HepG2 (cell line): Measurements from ENCODE around the gene ANKRD55. TPM values are rescaled to one million over a fixed set of nuclear protein-coding genes. Genes with fewer than 3 reads are reported as not detected.

ENCODE experiments used
- ATAC-seq: fragments of 200-7000 bp; cut with Tn5 transposase; 3 replicates; pipeline ENCODE4 v1.9.1; 2020; ENCODE audit warnings: mild to moderate bottlenecking, moderate library complexity
- BruUV-seq: library from RNA; stranded (reverse); fragments of 400-500 nt; replicated peaks from 2 replicates; lab custom pipeline; 2021; lab: Mats Ljungman, UMichigan
- CTCF ChIA-PET: fragments of 300-600 bp; formaldehyde crosslinking; extraction: SDS; loops from one replicate; lab custom pipeline; 2021; ENCODE audit warnings: low total read pairs, inconsistent platforms, low intra/inter-chr PET ratio; lab: Yijun Ruan, JAX
- POLR2A ChIA-PET: fragments of 350-600 bp; sonication (Branson Sonifier 250); formaldehyde crosslinking; loops from one replicate; lab custom pipeline; 2020; ENCODE audit warnings: antibody characterized with exemption, inconsistent platforms; lab: Yijun Ruan, JAX
- DNase-seq: peaks from one replicate; pipeline ENCODE4 v3.0.0-alpha.2; 2015; ENCODE audit warnings: low spot score
- FAIRE-seq: peaks from 3 replicates; lab custom pipeline; 2011; peaks lifted over from hg19 to GRCh38; lab: Jason Lieb, UNC
- H2AFZ ChIP-seq: one replicate; pipeline ENCODE4 v1.6.1; 2011; ENCODE audit warnings: low read length, inconsistent platforms
- H3K27ac ChIP-seq: fragments of 300-600 bp; 3 replicates; pipeline ENCODE4 v1.8.0; 2011; ENCODE audit warnings: mixed run types, mild to moderate bottlenecking, mixed read lengths, low read length, inconsistent platforms; ENCODE audit not compliant: insufficient read depth; ENCODE audit errors: extremely low read length
- H3K27me3 ChIP-seq, 2 experiments: fragments of 200-600 bp in 1 of 2; 2 replicates in 1 of 2; 3 replicates in 1 of 2; pipeline versions ENCODE4 v1.6.0 to v1.8.0; 2011; ENCODE audit warnings: low read length in 2 of 2, mild to moderate bottlenecking in 2 of 2, moderate library complexity in 2 of 2, inconsistent platforms in 1 of 2; ENCODE audit not compliant: insufficient read depth in 2 of 2, control insufficient read depth in 1 of 2
- H3K36me3 ChIP-seq, 2 experiments: fragments of 200-600 bp in 1 of 2; replicated peaks in 1 of 2; 2 replicates in 1 of 2; 3 replicates in 1 of 2; pipeline versions ENCODE4 v1.5.1 to v1.8.0; 2011; ENCODE audit warnings: low read length in 2 of 2, inconsistent platforms in 1 of 2; ENCODE audit not compliant: insufficient read depth in 2 of 2, control insufficient read depth in 1 of 2
- H3K4me1 ChIP-seq: 2 replicates; pipeline ENCODE4 v1.5.1; 2012; ENCODE audit warnings: low read length, inconsistent platforms; ENCODE audit not compliant: insufficient read depth
- H3K4me2 ChIP-seq: 2 replicates; pipeline ENCODE4 v1.6.0; 2011; ENCODE audit warnings: low read depth, low read length, inconsistent platforms
- H3K4me3 ChIP-seq, 3 experiments: fragments of 200-600 bp in 1 of 3; sonication (generic), shearing (Covaris generic) in 1 of 3; replicated peaks in 1 of 3; 2 replicates each; pipeline ENCODE4 v1.5.1; 2011 to 2016; ENCODE audit warnings: low read length in 3 of 3, inconsistent platforms in 2 of 3, low read depth in 2 of 3, mild to moderate bottlenecking in 2 of 3, control low read depth in 1 of 3, mixed read lengths in 1 of 3; ENCODE audit not compliant: insufficient read depth in 1 of 3
- H3K79me2 ChIP-seq: one replicate; pipeline ENCODE4 v1.6.1; 2011; ENCODE audit warnings: low read length, inconsistent platforms; ENCODE audit not compliant: insufficient read depth
- H3K9ac ChIP-seq: 2 replicates; pipeline ENCODE4 v1.6.0; 2011; ENCODE audit warnings: mild to moderate bottlenecking, low read depth, low read length, inconsistent platforms; ENCODE audit not compliant: insufficient read depth
- H3K9me3 ChIP-seq: 2 replicates; pipeline ENCODE4 v1.5.1; 2012; ENCODE audit warnings: mild to moderate bottlenecking, low read length
- H4K20me1 ChIP-seq: 2 replicates; pipeline ENCODE4 v1.6.0; 2011; ENCODE audit warnings: inconsistent platforms, mild to moderate bottlenecking, low read length, moderate library complexity; ENCODE audit not compliant: insufficient read depth
- ARHGAP35 ChIP-seq: sonication (generic); formaldehyde crosslinking; IDR thresholded peaks from 2 replicates; pipeline ENCODE4 v1.9.0; 2022; ENCODE audit warnings: mild to moderate bottlenecking, inconsistent platforms, moderate library complexity, missing genetic modification reagents, borderline replicate concordance
- ATF3 ChIP-seq: sonication (generic); formaldehyde crosslinking; IDR thresholded peaks from 2 replicates; pipeline ENCODE4 v1.4.0; 2020; ENCODE audit warnings: missing genetic modification reagents
- CTCF ChIP-seq: sonication (generic); formaldehyde crosslinking; IDR thresholded peaks from 2 replicates; pipeline ENCODE4 v1.5.0; 2020; ENCODE audit warnings: mild to moderate bottlenecking, missing genetic modification reagents, moderate library complexity
- FLYWCH1 ChIP-seq: sonication (generic); formaldehyde crosslinking; IDR thresholded peaks from 2 replicates; pipeline ENCODE4 v1.8.1; 2023; ENCODE audit warnings: mild to moderate bottlenecking, missing genetic modification reagents
- GRHL1 ChIP-seq: sonication (generic); formaldehyde crosslinking; conservative IDR thresholded peaks from 2 replicates; pipeline ENCODE4 v1.8.0; 2022; ENCODE audit warnings: missing genetic modification reagents
- KAT2B ChIP-seq: fragments of 150-350 bp; IDR thresholded peaks from 2 replicates; pipeline ENCODE4 v1.6.1; 2014; ENCODE audit warnings: low read depth, low read length, borderline replicate concordance
- KLF15 ChIP-seq: sonication (generic); formaldehyde crosslinking; IDR thresholded peaks from 2 replicates; pipeline ENCODE4 v1.8.1; 2023; ENCODE audit warnings: borderline replicate concordance, mild to moderate bottlenecking, inconsistent platforms, missing genetic modification reagents, mixed read lengths
- PTBP1 ChIP-seq: fragments of 200-400 bp; formaldehyde crosslinking; IDR thresholded peaks from 2 replicates; pipeline ENCODE4 v1.6.1; 2018; ENCODE audit warnings: low read length, low read depth; ENCODE audit not compliant: poor library complexity, severe bottlenecking
- RARA ChIP-seq: IDR thresholded peaks from 2 replicates; pipeline ENCODE4 v1.6.1; 2016; ENCODE audit warnings: missing genetic modification reagents, missing compliant biosample characterization
- RCOR2 ChIP-seq: IDR thresholded peaks from 2 replicates; pipeline ENCODE4 v1.6.1; 2016; ENCODE audit warnings: missing biosample characterization, missing genetic modification reagents
- RFXANK ChIP-seq: IDR thresholded peaks from 2 replicates; pipeline ENCODE4 v1.6.1; 2016
- USF2 ChIP-seq, 2 experiments: sonication (generic) in 1 of 2; formaldehyde crosslinking in 1 of 2; IDR thresholded peaks; 2 replicates each; pipeline versions ENCODE4 v1.5.1 to v1.6.1; 2011 to 2020; ENCODE audit warnings: borderline replicate concordance in 1 of 2, low read depth in 1 of 2, low read length in 1 of 2, mild to moderate bottlenecking in 1 of 2, missing genetic modification reagents in 1 of 2, moderate library complexity in 1 of 2
- ZKSCAN8 ChIP-seq: IDR thresholded peaks from 2 replicates; pipeline ENCODE4 v1.6.1; 2016; ENCODE audit warnings: borderline replicate concordance, missing genetic modification reagents, missing compliant biosample characterization
- ZMAT5 ChIP-seq: sonication (generic); formaldehyde crosslinking; IDR thresholded peaks from 2 replicates; pipeline ENCODE4 v1.5.0; 2020; ENCODE audit warnings: mild to moderate bottlenecking, low read depth, missing genetic modification reagents, borderline replicate concordance
- ZNF326 ChIP-seq: sonication (generic); formaldehyde crosslinking; IDR thresholded peaks from 2 replicates; pipeline ENCODE4 v1.4.0; 2020; ENCODE audit warnings: missing genetic modification reagents, borderline replicate concordance
- ZNF383 ChIP-seq: sonication (generic); formaldehyde crosslinking; IDR thresholded peaks from 2 replicates; pipeline ENCODE4 v1.4.0; 2020; ENCODE audit warnings: missing genetic modification reagents, mild to moderate bottlenecking, borderline replicate concordance
- ZNF432 ChIP-seq: sonication (generic); formaldehyde crosslinking; IDR thresholded peaks from 2 replicates; pipeline ENCODE4 v1.5.0; 2020; ENCODE audit warnings: missing genetic modification reagents, mild to moderate bottlenecking, borderline replicate concordance
- ZNF713 ChIP-seq: sonication (generic); formaldehyde crosslinking; IDR thresholded peaks from 2 replicates; pipeline ENCODE4 v1.4.0; 2020; ENCODE audit warnings: mild to moderate bottlenecking, missing genetic modification reagents
- WGBS: methylation state at CpG from one replicate; pipeline ENCODE4 v1.1.6; 2017; ENCODE audit warnings: low lambda C conversion rate; 5-methylcytosine and 5-hydroxymethylcytosine counted together
- in situ Hi-C: cut with HindIII; loops from 2 replicates; pipeline ENCODE4 v1.10.0; 2017; ENCODE audit warnings: low pct_unique_long_range_greater_than_20kb; ENCODE audit not compliant: extremely low pct_ligation_motif_present
- intact Hi-C: fragments of 100-400 bp; cut with micrococcal nuclease; formaldehyde crosslinking; loops from one replicate; pipeline ENCODE4 v1.10.0; 2022; ENCODE audit not compliant: unreplicated experiment
- polyA plus RNA-seq, 8 experiments: library from polyadenylated mRNA; depleted of rRNA in 3 of 8; stranded (reverse) in 7 of 8; unstranded in 1 of 8; fragments of >200 nt; fragmentation: Illumina TruSeq in 4 of 8; extraction: Trizol in 4 of 8; gene quantifications; 2 replicates each; pipeline versions ENCODE4 v1.2.1 to v1.2.3, GENCODE V29; 2011 to 2016; ENCODE audit warnings: low read depth in 4 of 8, missing spikeins in 1 of 8, mixed read lengths in 1 of 8; ENCODE audit not compliant: insufficient read depth in 1 of 8
- total RNA-seq, 5 experiments: library from RNA; depleted of rRNA; stranded (reverse); fragments of >200 nt; fragmentation: Illumina TruSeq; extraction: Trizol; gene quantifications; 2 replicates each; pipeline ENCODE4 v1.2.3, GENCODE V29; 2016; ENCODE audit warnings: low read depth in 1 of 5

ANKRD55 gene
- total and polyA plus RNA-seq, 2 of the 13 experiments (the other 11 are each of a cell fraction or from before 2014, with no cell fraction given): 0.11 to 0.28 TPM

- in situ Hi-C loops (no loop called here), intact Hi-C loops (no loop called here)
- no peak overlapping the region for H2AFZ ChIP-seq
Measured at GRCh38 chr5:56178823-56179222, 54.3 kb downstream of the ANKRD55 start.

More at GRCh38 chr5:56178823-56179222, 54.3 kb downstream of the ANKRD55 start:
- CTCF ChIA-PET: no interaction called here
- TF ChIP-seq USF2 (IDR thresholded peaks at IDR 0.05; ENCODE audit: low read depth, low read length): no peak
- no peak for TF ChIP-seq USF2 (CRISPR knock-in tag; IDR thresholded peaks at IDR 0.05; ENCODE audit: borderline replicate concordance)
- TF ChIP-seq ATF3 (CRISPR knock-in tag): no peak
- TF ChIP-seq ZNF432 (CRISPR knock-in tag): no peak
- no peak for TF ChIP-seq PTBP1
- TF ChIP-seq RFXANK: no peak
- TF ChIP-seq KLF15 (CRISPR knock-in tag): no peak
- TF ChIP-seq RARA (CRISPR knock-in tag): no peak
- TF ChIP-seq ZNF326 (CRISPR knock-in tag): no peak
- no peak for TF ChIP-seq ZNF713
- no peak for TF ChIP-seq RCOR2
- no peak for TF ChIP-seq ARHGAP35 (CRISPR knock-in tag)
- TF ChIP-seq KAT2B: no peak
- no peak for TF ChIP-seq ZNF383 (CRISPR knock-in tag)
- no peak for TF ChIP-seq ZMAT5 (CRISPR knock-in tag)
- no peak for TF ChIP-seq GRHL1
- no peak for TF ChIP-seq CTCF (CRISPR knock-in tag)
- TF ChIP-seq ZKSCAN8: no peak
- no peak for TF ChIP-seq FLYWCH1
- TF ChIP-seq, all 625 proteins: peak for 0
- H3K36me3 ChIP-seq: no peaks in the 10 kb centered on the region
- H3K4me3 ChIP-seq: no peak overlapping the region
- FAIRE-seq: no peak
- no peaks in the 10 kb centered on the region for H3K4me1 ChIP-seq
- DNase-seq: no peak
- H3K4me2 ChIP-seq: no peak overlapping the region
- POLR2A ChIA-PET: no interaction called here
- no peak overlapping the region for H3K27ac ChIP-seq
- H3K9ac ChIP-seq: no peak overlapping the region
- H3K79me2 ChIP-seq: no peaks in the 10 kb centered on the region
- H3K27me3 ChIP-seq: no peaks in the 10 kb centered on the region
- H3K9me3 ChIP-seq: no peaks in the 10 kb centered on the region
- H4K20me1 ChIP-seq: no peaks in the 10 kb centered on the region
- ATAC-seq: no peak
- 65% methylated on average over 2 of the region's 2 CpGs for WGBS
- BruUV-seq: no TSS peak
